HG03571 (cell line): Measurements from ENCODE around the gene ORMDL1.
A peak's percentile ranks its signal among the peaks of the same experiment; 100 is the strongest.

Experiments
- ATAC-seq: cut with Tn5 transposase; IDR thresholded peaks from one replicate; pipeline ENCODE4 v1.9.1; 2021; ENCODE audit not compliant: unreplicated experiment

The ORMDL1 gene

GRCh38 chr2:189783927-189784867 is at the start of gene ORMDL1, which contains the start of gene PMS1:
ORMDL1 (minus strand) TSS chr2:189784339; CDS start chr2:189782595, 1,744 bp downstream.
PMS1 (plus strand) TSS chr2:189784450; CDS start chr2:189791810, 7,360 bp downstream.
- peak; percentile 90 for ATAC-seq

GRCh38 chr2:189830510-189830909 is 46.4 kb upstream of the ORMDL1 start:
- ATAC-seq, result no peak

GRCh38 chr2:189829102-189829833 is 45.1 kb upstream of the ORMDL1 start:
- ATAC-seq, result no peak

- no peak for ATAC-seq
Observed at GRCh38 chr2:189826039-189826438, 41.9 kb upstream of the ORMDL1 start.

GRCh38 chr2:189824694-189825396 is 40.7 kb upstream of the ORMDL1 start:
- ATAC-seq, result no peak

GRCh38 chr2:189821953-189822748 is 38.0 kb upstream of the ORMDL1 start:
- ATAC-seq, result no peak

GRCh38 chr2:189819297-189819704 is 35.2 kb upstream of the ORMDL1 start:
- ATAC-seq, result no peak

GRCh38 chr2:189818249-189819038 is 34.3 kb upstream of the ORMDL1 start:
- ATAC-seq, result no peak

GRCh38 chr2:189803431-189803830 is 19.3 kb upstream of the ORMDL1 start:
- no peak for ATAC-seq

GRCh38 chr2:189802396-189802912 is 18.3 kb upstream of the ORMDL1 start:
- ATAC-seq, result no peak

- no peak for ATAC-seq
Observed at GRCh38 chr2:189799531-189799930, 15.4 kb upstream of the ORMDL1 start.

GRCh38 chr2:189799030-189799331 is 14.8 kb upstream of the ORMDL1 start:
- ATAC-seq, result no peak

- ATAC-seq, result peak; percentile 70
Observed at GRCh38 chr2:189798312-189799029, 14.3 kb upstream of the ORMDL1 start.

- no peak for ATAC-seq
Observed at GRCh38 chr2:189797902-189798301, 13.8 kb upstream of the ORMDL1 start.

GRCh38 chr2:189794310-189794709 is 10.2 kb upstream of the ORMDL1 start:
- no peak for ATAC-seq

- ATAC-seq, result no peak
Observed at GRCh38 chr2:189791338-189792042, 7.4 kb upstream of the ORMDL1 start.

- peak; percentile 20 for ATAC-seq
Observed at GRCh38 chr2:189783451-189783926, 650 bp downstream of the ORMDL1 start.

GRCh38 chr2:189782221-189782671 is 1.9 kb downstream of the ORMDL1 start:
- no peak for ATAC-seq
